Prostate gland (tissue), 2 donors: ENCODE results near the gene APPL1.

Experiments
- POLR2A ChIP-seq: fragments of 450-650 bp; IDR thresholded peaks from one replicate; pipeline ENCODE4 v1.6.1; 2016; ENCODE audit warnings: antibody characterized with exemption, mild to moderate bottlenecking
- POLR2AphosphoS5 ChIP-seq: sonication (generic); formaldehyde crosslinking; IDR thresholded peaks from one replicate; pipeline ENCODE4 v1.6.1; 2017; ENCODE audit warnings: antibody characterized with exemption
- TF ChIP-seq, protein P1 (sequence below), 4 experiments: fragments of 200-600 bp in 2 of 4; fragments of 450-650 bp in 2 of 4; sonication (generic) in 2 of 4; IDR thresholded peaks; 1 replicate in 3 of 4; 2 replicates in 1 of 4; pipeline ENCODE4 v1.5.1; 2016 to 2019; ENCODE audit warnings: antibody characterized with exemption in 4 of 4, mild to moderate bottlenecking in 2 of 4, moderate library complexity in 2 of 4

DNA sequence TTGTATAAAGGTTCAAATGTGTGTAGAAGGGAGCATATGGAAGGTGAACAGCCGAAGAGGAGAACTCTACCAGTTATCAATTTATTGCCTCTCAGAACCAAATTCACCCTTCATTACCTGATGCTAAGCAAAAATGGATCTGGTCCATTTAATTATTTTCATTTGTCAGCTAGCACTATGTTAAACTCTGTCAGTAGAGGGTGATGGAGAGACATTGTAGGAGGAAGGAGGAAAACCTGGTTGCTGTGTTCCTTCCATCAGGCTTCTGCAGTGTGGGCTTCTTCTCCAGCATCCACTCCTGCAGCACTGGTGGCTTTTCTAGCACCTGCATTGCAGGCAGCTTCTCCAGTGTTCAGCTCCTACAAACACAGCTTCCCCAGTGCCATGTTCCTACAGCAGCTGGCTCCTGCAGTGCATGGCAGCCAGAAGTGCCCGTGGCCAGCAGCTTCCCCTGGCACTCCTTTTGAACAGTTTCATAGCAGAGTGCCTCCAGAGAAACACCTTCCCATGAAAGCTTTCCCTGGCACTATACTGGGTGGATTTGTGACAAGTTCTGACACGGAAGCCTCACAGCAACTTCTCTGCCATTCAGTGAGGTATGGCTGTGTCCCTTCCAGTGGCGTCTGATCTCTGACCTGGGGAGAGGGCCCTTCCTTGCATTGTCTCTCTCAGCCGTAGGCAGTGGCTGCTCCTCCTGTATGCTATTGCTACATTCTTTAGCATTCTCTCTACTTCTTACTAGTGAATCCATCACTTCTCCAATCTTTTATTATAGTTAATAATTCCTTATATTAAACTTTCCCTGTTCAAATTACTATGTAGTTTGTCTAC lies 47.7 kb upstream of the APPL1 start:
- TF ChIP-seq POLR2A (no peak), POLR2AphosphoS5 (no peak)
- TF ChIP-seq, protein P1, sequence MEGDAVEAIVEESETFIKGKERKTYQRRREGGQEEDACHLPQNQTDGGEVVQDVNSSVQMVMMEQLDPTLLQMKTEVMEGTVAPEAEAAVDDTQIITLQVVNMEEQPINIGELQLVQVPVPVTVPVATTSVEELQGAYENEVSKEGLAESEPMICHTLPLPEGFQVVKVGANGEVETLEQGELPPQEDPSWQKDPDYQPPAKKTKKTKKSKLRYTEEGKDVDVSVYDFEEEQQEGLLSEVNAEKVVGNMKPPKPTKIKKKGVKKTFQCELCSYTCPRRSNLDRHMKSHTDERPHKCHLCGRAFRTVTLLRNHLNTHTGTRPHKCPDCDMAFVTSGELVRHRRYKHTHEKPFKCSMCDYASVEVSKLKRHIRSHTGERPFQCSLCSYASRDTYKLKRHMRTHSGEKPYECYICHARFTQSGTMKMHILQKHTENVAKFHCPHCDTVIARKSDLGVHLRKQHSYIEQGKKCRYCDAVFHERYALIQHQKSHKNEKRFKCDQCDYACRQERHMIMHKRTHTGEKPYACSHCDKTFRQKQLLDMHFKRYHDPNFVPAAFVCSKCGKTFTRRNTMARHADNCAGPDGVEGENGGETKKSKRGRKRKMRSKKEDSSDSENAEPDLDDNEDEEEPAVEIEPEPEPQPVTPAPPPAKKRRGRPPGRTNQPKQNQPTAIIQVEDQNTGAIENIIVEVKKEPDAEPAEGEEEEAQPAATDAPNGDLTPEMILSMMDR (IDR thresholded peaks at IDR 0.05) = no peak
